Measurements from ENCODE around the gene MAN1C1. TPM values are rescaled to one million over a fixed set of nuclear protein-coding genes. Genes with fewer than 3 reads are reported as not detected.

The MAN1C1 gene
- total and polyA plus RNA-seq, 4 donors, result 4.6 to 14.7 (median 13.1) TPM

- no peak overlapping the region for H3K9ac ChIP-seq (ENCODE audit: insufficient read depth in 1 of 2, low read length in 2 of 2)
Observed at GRCh38 chr1:25795946-25796810, 179.6 kb downstream of the MAN1C1 start.

DNA sequence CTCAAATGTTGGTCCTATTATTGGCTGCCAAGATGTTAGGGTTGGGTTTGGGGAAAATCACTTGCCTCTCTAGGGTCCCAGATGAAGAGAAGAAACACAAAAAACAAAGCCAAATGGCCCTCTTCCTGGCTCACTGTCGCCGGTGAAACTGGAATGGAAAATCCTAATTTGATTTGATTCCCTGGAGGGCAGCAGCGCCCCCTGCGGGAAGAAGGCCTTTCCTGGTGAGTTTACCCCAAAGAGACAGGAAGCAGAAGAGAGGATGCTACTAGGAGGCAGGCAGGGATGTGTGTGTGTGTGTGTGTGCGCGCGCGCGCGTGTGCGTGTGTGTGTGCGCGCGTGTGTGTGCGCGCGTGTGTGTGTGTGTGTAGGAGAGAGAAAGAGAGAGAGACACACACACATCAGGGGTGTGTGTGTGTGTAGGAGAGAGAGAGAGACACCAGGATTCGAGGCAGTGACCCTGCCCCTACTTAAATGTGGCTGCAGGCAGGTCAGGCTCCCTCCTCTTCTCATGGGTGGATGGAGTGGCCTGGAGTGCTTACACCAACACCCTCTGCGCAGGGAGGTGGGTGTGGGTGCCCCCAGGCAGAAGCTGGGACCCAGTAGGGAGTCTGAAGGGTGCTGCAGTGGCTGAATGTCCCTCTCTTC is 180.3 kb downstream of the MAN1C1 start:
- H3K27ac ChIP-seq (ENCODE audit: low read depth in 1 of 2, low read length in 1 of 2), result peak overlapping the region in 1 of 2 donors; percentile 53
- WGBS, 2 donors, result 3 to 5% methylated on average over 18 to 19 of the region's 19 CpGs
- no peak overlapping the region for H3K4me3 ChIP-seq
- peaks cover 0 to 14% (median 2%) of the 10 kb centered on the region in 5 donors for H3K4me1 ChIP-seq (ENCODE audit: control insufficient read depth in 5 of 5, insufficient read depth in 5 of 5, low read length in 5 of 5)
- no peak overlapping the region for H3K9ac ChIP-seq (ENCODE audit: insufficient read depth in 1 of 2, low read length in 2 of 2)
- H3K9me3 ChIP-seq (ENCODE audit: control insufficient read depth in 4 of 4, insufficient read depth in 3 of 4, low read length in 3 of 4), result no peaks in the 10 kb centered on the region
- H3K27me3 ChIP-seq (ENCODE audit: control insufficient read depth in 3 of 3, insufficient read depth in 3 of 3, low read length in 2 of 3), result no peaks in the 10 kb centered on the region
- ATAC-seq (ENCODE audit: insufficient read depth, low FRiP score), result peak; percentile 36
- TF ChIP-seq, protein P1, sequence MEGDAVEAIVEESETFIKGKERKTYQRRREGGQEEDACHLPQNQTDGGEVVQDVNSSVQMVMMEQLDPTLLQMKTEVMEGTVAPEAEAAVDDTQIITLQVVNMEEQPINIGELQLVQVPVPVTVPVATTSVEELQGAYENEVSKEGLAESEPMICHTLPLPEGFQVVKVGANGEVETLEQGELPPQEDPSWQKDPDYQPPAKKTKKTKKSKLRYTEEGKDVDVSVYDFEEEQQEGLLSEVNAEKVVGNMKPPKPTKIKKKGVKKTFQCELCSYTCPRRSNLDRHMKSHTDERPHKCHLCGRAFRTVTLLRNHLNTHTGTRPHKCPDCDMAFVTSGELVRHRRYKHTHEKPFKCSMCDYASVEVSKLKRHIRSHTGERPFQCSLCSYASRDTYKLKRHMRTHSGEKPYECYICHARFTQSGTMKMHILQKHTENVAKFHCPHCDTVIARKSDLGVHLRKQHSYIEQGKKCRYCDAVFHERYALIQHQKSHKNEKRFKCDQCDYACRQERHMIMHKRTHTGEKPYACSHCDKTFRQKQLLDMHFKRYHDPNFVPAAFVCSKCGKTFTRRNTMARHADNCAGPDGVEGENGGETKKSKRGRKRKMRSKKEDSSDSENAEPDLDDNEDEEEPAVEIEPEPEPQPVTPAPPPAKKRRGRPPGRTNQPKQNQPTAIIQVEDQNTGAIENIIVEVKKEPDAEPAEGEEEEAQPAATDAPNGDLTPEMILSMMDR (IDR thresholded peaks at IDR 0.05; ENCODE audit: control extremely low read depth, extremely low read depth), result peak; percentile 85
- no peaks in the 10 kb centered on the region for H3K36me3 ChIP-seq (ENCODE audit: control insufficient read depth in 4 of 4, insufficient read depth in 4 of 4, low read length in 4 of 4)
- peak; percentile 78 to 85 (median 82) for DNase-seq

More at GRCh38 chr1:25795946-25796810, 179.6 kb downstream of the MAN1C1 start:
- TF ChIP-seq, protein P1 (IDR thresholded peaks at IDR 0.05; ENCODE audit: control extremely low read depth, extremely low read depth), result no peak
- Histone ChIP-seq H3K36me3 (ENCODE audit: control insufficient read depth in 4 of 4, insufficient read depth in 4 of 4, low read length in 4 of 4) (no peaks in the 10 kb centered on the region), H3K27me3 (ENCODE audit: control insufficient read depth in 3 of 3, insufficient read depth in 3 of 3, low read length in 2 of 3) (no peaks in the 10 kb centered on the region), H3K4me1 (ENCODE audit: control insufficient read depth in 5 of 5, insufficient read depth in 5 of 5, low read length in 5 of 5) (peaks cover 0 to 14% (median 2%) of the 10 kb centered on the region in 5 donors), H3K9me3 (ENCODE audit: control insufficient read depth in 4 of 4, insufficient read depth in 3 of 4, low read length in 3 of 4) (no peaks in the 10 kb centered on the region), H3K27ac (ENCODE audit: low read depth in 1 of 2, low read length in 1 of 2) (peak overlapping the region in 1 of 2 donors; percentile 53), H3K4me3 (no peak overlapping the region)
- peak; percentile 32 for ATAC-seq (ENCODE audit: insufficient read depth, low FRiP score)
- no peak for DNase-seq
- 67 to 72% methylated on average over 22 of the region's 22 CpGs for WGBS, 2 donors

DNA sequence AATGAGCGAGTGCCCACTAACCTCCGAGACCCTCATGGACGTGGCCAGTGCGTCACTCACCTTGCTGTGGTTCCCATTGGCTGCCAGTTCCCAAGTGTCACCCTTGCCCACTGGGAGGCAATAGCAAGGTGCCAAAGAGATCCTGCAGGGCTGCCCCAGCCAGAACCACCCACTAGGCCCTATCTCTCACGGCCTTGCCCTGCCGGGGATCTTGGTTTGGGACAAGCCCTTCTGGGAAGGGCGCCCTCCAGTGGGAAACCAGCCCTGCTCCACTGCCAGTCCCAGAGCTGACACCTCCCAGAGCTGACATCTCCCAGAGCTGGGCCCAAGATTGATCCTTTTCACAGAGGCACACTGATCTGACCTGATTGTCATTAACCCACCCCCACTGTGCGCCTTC is 181.3 kb downstream of the MAN1C1 start:
- Histone ChIP-seq H3K9me3 (ENCODE audit: control insufficient read depth in 4 of 4, insufficient read depth in 3 of 4, low read length in 3 of 4) (no peaks in the 10 kb centered on the region), H3K36me3 (ENCODE audit: control insufficient read depth in 4 of 4, insufficient read depth in 4 of 4, low read length in 4 of 4) (no peaks in the 10 kb centered on the region), H3K4me3 (no peak overlapping the region), H3K27ac (ENCODE audit: low read depth in 1 of 2, low read length in 1 of 2) (no peak overlapping the region), H3K4me1 (ENCODE audit: control insufficient read depth in 5 of 5, insufficient read depth in 5 of 5, low read length in 5 of 5) (peaks cover 0 to 17% (median 2%) of the 10 kb centered on the region in 5 donors), H3K9ac (ENCODE audit: insufficient read depth in 1 of 2, low read length in 2 of 2) (no peak overlapping the region), H3K27me3 (ENCODE audit: control insufficient read depth in 3 of 3, insufficient read depth in 3 of 3, low read length in 2 of 3) (no peaks in the 10 kb centered on the region)
- 74 to 82% methylated on average over 8 of the region's 8 CpGs for WGBS, 2 donors
- no peak for ATAC-seq (ENCODE audit: insufficient read depth, low FRiP score)
- TF ChIP-seq, protein P1 (IDR thresholded peaks at IDR 0.05; ENCODE audit: control extremely low read depth, extremely low read depth), result peak; percentile 3
- DNase-seq, result no peak
